Globus pallidus (tissue), 1 donor: ENCODE results near the gene PIGH.
"Not testable (repeated sequence)": the region's sequence is repeated elsewhere in the genome, so short reads cannot be mapped to it uniquely, and the experiment has no call there.

ENCODE experiments used
- DNase-seq: peaks from one replicate; pipeline ENCODE4 v3.0.0-alpha.2; 2015; ENCODE audit warnings: low spot score

PIGH gene

DNA sequence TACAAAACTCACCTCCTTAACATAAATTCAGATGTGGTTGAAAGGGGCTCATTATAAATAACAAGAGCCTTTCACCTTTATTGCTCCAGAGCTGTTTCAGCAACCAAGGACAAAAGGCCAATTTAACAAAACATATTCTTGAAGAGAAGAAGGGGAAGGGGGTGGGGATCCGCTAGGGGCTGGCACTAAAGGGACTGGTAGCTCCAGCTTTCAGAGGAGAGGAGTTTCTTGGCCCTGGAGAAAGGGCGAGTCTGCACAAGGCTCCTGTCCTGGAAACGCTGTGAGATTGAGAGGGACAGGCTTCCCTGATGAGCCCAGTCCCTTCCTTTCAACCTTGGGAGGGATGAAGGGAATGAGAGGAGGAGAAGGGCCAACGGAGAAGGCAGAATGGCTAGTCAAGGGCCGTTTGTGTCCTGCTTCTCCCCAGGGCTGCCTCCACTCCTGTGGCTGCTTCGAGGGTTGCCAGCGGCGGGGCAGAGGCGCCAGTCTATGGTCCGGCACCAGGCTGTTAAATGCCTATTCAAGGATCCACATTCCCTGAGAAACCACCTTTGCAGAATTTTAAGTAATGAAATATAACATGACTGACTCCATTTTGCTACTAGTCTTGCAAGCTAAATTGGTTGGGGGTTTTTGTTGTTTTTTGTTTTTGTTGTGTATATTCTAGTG, 9.7 kb upstream of the PIGH start:
- DNase-seq = no peak

GRCh38 chr14:67607646-67608045, 7.6 kb upstream of the PIGH start:
- DNase-seq = no peak

DNA sequence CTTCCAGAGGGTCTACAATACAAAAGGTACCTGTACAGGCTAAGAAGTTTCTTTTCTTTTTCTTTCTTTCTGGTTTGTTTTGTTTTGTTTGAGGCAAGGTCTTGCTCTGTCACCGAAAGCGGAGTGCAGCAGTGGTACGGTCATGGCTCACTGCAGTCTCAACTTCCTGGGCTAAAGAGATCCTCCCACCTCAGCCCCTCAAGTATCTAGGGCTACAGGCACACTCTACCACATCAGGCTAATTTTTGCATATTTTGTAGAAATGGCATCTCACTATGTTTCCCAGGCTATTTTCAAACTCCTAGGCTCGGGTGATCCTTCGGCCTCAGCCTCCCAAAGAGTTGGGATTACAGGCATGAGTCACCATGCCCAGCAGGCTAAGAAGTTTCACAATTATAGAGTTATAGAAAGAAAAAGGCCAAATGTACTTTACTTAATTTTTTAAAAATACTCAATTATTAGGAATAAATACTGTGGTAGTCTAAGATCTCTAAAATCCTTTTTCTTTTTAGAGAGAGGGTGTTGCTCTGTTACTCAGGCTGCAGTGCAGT, 3.0 kb upstream of the PIGH start:
- no peak for DNase-seq

GRCh38 chr14:67602076-67602475, 2.0 kb upstream of the PIGH start:
- DNase-seq = no peak

DNA sequence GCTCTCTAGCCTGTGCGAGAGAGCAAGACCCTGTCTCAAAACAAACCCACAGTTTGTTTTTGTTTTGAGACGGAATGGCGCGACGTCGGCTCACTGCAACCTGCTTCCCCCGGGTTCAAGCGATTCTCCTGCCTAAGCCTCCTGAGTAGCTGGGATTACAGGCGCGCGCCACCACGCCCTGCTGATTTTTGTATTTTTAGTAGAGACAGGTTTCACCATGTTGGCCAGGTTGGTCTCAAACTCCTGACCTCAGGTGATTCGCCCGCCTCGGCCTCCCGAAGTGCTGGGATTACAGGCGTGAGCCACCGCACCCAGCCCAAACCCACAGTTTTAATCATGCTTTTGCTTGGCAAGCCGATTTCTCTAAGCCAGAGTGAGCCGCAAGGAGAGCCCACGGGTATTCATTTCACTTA, 500 bp upstream of the PIGH start:
- DNase-seq = not testable (repeated sequence)

DNA sequence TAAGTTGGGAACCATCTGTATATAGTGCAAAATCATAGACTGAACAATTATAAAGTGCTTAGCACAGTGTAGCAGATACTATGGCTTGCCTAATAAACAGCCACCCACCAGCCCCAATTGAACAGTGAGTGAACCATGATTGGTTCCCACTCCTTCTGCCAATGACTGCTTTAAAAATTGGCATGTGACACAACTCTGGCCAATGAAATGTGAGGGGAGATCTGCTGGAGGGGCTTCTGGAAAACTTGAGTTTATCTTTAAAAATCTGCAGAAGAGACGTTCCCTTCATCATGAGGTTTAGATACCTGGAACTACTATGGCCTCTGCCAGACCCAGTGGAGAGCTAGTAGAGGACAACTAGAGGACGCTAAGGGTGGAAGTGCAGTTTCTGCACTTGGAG, 4.7 kb downstream of the PIGH start:
- DNase-seq = no peak

DNA sequence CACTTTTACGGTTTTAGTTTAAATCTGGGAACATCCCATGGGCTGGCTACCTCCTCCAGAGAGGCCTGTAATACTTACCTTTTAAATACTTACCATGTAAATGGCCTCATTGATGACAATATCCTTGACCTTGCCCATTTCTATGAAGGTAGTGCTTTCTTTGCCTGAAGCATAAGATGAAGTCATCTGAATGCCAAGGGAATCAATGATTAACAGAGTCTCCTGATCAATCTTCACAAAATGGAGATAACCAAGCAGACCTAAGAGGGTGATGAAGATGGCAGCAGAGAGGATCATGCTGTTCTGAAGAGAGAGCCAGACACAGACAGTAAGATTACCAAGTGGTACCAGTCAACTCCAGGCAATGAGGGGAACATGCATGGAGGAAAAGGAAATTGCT, 6.4 kb downstream of the PIGH start:
- DNase-seq = not testable (repeated sequence)

DNA sequence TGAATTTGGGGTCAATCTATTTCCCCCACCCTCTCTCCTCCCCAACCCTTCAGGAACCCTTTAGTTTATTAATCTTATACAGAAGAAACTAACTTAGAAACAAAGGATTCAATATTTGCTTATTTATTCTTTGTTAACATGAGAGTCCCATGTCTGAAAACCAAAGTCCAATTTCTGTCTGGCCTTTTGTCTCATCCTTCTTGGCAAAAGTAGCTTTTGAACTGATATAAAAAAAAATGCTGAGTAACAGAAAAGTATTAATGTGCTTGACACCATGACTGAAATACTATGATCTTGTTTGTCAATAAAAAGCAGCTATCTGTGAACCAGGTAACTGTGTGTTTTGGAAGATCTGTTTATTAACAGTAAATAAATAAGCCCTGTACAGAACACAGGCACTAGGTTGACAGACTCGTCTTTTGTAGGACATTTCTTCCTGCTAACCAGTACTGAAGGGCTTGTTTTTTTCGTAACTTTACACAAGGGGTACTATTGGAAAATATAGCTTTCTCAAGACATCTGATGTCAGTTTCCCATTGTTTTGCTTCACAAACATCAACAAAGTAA, 10.8 kb downstream of the PIGH start:
- no peak for DNase-seq

DNA sequence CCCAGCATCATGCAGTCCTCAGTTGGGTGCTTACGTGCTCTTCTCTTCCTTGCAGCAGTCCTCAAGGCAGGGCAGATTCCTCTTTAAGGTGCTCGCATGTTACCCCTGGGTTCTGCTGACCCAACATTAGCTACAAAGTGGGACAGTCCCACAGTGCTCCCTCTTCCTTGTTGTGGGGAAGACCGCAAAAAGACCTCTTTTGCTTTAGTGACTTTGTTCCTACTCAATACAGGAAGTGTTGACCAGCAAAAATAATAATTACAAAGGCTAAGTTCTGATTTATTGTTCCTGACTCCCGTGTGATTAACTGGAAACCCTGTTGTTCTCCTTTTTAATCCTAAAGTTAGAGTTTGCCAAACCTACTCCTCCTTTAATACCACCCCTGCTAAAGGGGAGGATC, 13.7 kb downstream of the PIGH start:
- no peak for DNase-seq

GRCh38 chr14:67584978-67585377, 15.1 kb downstream of the PIGH start:
- no peak for DNase-seq

DNA sequence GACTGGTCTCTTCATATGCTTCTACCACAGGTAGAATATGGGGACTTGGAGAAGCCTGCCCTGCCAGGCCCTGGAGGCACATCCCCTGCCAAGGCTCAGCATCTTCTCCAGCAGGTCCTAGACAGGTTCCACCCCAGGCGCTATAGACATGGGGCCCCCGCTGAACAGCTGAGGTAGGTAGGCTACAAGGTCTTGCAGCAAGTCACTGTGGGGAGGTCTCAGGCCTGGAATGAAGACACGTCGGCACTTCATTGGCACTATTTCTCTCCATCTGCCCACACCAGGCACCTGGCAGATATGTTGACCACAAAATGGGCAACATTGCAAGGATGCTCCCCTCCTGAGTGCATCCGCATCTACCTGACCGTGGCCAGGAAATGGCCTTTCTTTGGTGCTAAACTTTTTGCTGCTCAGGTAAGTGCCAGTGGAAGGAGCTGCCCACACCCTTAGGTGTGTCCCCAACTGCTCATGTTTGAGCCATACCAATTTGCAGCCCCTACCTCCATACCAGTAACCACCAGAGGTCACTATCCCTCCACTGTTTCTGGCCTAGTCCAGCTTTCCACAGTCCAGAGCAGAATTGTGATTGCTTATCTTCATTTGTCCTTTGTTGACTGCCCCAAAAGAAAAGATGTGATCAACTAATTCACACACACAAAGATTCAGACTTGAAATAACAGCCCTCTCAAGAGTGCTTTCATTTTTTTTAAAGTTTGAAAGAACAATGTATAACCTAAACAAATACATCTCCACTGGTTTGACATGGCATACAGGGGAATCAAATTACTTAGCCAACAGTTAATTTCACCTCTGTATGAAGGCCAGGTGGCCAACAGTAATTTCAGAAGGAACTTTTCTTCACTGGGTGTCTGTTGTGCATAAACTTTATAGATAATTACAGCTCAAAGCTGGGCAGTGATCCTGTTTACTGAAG, 16.1 kb downstream of the PIGH start:
- no peak for DNase-seq

DNA sequence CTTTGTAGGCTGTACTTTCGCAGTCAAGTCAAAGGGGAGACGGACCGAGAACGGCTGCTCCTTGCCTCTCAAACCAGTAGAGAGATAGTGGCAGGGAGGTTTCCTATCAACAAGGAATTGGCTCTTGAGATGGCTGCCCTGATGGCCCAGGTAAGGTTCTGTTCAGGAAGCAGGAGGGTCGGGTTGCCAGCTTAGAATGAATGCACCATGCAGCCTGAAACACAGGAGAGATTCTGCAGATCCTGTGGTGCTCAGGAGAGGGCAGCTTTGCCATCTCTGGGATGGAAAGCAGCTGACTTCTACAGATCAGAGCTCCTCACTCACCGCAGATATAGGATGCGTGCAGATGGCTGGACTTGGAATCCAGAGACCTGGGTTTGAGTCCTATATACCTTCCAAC, 18.0 kb downstream of the PIGH start:
- DNase-seq = no peak

DNA sequence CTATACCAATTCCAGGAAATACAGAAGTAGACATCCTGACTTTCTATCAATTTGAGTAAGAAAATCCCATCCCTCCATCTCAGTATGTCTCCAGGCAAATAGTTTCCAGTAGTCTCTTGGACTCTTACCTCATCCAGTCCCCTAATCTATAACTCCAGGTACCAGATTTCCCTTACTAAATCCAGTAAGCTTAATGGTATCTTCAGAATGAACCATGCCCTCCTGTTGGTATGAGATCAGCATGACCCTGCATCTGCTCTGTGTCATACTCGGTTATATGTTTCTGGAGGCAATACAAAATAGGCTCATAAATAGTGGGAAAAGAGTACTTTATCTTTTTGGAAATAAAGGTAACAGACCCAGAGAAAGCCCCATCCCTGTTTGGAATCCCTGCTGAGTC, 18.4 kb downstream of the PIGH start:
- no peak for DNase-seq

DNA sequence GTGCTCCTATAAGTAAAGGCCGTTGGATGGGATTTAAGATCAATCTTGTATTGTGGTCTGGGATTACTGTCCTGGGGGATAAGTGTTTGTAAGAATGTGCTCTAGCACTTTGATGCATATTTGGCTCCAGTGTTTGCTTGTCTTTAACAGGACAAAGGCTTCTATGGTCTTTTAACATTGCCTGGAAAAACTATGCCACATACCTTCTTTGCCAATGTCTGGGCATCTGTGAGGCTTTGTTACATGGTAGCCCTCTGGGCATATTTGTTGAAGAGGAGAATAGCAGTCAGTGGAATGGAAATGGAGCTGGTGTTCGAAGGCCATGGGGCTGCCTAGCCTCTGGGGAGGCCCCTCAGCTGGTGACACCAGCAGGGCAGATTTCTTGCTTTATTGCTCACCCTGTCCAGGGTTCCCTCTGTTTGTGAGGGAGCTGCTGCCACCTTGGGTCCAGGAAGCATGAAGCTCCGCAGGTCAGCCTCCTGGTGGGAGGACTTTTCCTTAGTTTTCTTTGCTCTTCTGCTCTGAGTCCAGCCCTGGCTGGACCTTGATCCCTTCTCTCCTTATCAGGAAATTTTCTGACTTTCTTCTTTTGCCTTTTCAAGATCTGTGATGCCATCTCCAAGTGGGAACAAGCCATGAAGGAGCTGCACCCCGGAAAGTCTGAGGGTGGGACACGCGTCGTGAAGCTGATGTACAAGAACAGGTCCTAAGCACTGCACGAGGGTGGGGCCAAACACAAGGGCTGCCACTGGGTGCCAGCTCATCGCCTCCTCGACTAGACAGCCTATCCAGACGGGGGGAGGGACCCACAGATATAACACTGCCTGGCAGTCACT, 19.5 kb downstream of the PIGH start:
- DNase-seq = no peak

DNA sequence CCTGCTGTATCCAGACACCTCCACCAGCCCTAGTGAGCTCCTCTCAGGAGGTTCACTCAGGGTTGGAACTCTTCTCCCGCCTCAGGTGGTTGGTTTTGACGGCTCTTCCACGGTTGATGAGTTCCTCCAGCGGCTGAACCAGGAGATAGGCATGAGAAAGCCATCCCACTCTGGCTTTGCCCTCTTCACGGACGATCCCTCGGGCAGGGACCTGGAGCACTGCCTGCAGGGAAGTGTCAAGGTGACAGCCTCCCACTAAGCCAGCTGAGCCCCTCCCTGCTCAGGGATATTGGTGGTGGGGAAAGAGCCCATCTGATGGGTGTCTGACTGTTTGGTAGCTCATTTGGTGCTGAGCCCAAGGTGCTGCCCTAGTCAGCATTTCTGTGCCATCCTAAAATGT, 20.4 kb downstream of the PIGH start:
- DNase-seq = no peak

DNA sequence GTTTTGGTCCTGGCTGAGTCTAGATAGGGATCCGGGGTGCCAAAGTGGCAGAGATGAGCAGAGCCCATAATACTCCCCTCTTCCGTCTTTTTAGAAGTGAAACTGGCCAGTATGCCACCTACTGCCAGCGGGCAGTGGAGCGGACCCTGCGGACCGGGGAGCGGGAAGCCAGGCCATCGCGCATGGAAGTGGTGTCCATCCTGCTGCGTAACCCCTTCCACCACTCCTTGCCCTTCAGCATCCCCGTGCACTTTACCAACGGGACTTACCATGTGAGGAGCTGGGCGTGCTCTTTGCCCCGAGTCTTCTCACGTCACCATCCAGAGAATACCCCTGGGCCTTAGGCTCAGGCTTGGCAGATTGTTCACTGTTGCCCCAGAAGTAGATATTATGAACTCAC, 21.0 kb downstream of the PIGH start:
- no peak for DNase-seq

DNA sequence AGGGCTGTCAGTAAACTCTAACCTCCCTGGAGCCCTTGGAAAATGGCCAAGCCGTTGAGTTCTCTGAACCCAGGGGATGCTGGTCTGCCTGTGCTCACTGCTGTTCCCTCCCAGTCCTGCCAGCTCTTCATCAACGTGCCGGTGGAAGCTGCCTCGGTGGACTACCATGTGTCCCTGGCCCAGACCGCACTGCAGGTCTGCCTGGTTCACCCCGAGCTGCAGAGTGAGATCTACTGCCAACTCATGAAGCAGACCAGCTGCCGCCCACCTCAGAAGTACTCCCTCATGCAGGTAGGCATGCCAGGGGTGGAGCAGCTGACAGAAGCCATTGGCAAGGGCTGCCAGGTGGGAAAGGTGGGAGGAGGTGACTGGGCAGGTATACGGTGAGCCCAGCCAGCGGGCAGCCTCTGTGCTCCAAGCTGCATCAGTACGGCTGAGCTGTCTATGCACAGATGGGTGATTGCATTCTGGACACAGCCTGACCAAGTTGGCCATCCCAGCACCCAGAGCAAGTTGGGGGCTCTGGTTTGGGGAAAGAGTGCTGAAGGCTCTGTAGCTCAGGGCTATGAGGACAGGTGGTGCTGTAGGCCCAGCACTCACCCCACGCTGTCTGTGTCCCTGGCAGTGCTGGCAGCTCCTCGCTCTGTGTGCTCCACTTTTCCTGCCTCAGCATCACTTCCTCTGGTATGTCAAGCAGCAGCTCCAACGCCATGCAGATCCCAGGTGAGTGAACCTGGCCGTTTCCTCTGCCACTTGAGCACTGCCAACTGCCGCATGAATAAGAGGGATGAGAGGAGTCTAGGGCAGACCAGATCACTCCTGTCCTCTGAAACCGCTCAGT, 21.9 kb downstream of the PIGH start:
- DNase-seq = no peak

- no peak for DNase-seq
Observed at GRCh38 chr14:67577181-67577808, 22.8 kb downstream of the PIGH start.

DNA sequence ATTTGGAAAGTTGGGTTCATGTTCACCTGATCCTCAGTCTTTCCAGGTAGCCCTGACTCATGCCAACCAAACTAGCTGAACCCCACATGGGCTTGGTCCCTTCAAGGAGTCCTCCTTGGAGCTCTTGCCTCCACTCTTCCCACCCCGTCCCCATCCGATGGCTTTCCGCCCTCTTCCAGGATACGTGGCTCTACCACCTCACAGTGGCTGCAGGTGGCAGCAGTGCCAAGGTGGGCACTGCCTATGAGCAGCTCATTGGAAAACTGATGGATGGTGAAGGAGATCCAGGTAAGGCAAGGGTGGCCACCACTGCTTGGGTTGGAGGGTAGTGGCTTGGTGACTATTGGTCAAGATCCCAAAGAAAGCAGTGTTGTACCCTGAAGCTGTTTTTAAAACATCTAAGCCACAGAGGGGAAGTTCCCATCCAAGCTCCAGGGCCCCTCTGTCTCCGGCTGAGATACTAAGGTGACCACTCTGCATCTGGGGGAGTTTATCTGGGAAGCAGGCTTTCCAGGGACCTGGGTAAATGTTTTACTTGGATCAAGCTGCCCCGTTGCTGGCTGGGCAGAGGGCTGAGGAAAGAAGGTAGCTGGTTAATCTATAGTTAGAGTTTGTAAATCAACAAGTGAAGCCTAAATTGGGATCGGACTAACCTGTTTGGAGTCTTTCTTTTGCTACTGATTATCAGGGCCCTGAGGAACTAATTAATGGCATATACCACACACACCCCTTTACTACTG, 23.7 kb downstream of the PIGH start:
- DNase-seq = no peak

GRCh38 chr14:67575684-67576083, 24.4 kb downstream of the PIGH start:
- DNase-seq = no peak
